ENCODE results near the gene ATL2. TPM values are rescaled to one million over a fixed set of nuclear protein-coding genes. Genes with fewer than 3 reads are reported as not detected.

Gene ATL2
- total and polyA plus RNA-seq, 2 donors (not counting 1 experiment from before 2014, with no cell fraction given), result 21.1 to 69.0 TPM

DNA sequence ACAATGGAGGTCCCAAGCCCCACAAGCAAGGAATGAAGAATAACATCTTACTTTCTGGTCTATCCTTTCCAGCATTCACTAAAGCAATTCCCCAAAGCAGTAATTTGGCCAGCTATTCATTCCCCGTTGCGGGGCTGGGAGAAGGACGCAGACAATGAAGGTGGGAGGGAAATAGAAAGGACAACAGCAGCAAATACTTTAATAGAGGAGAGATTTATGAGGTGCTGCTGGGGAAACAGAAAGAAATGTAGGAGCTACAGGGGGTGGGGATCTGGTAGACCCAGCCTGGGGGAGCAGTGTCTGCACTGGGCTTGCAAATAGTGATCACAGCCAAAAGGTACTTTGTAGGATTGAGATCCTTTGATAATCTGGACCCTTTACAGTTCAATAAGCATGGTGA, 13.9 kb upstream of the ATL2 start:
- Histone ChIP-seq H3K4me1 (ENCODE audit: control insufficient read depth in 2 of 2, insufficient read depth in 2 of 2, low read length in 2 of 2) (peaks cover 3 to 11% of the 10 kb centered on the region in 2 donors), H3K36me3 (replicated peaks in 1 of 2; ENCODE audit: control extremely low read depth in 1 of 2, control insufficient read depth in 1 of 2, extremely low read depth in 1 of 2, insufficient read depth in 2 of 2, low read length in 1 of 2) (no peaks in the 10 kb centered on the region), H2AFZ (ENCODE audit: insufficient read depth, low read depth, low read length, poor library complexity, severe bottlenecking) (no peak overlapping the region), H3K4me3 (ENCODE audit: control extremely low read depth in 1 of 5, extremely low read depth in 1 of 5, insufficient read depth in 1 of 5, low read depth in 2 of 5, low read length in 4 of 5) (no peak overlapping the region), H3K27ac (ENCODE audit: low read length in 2 of 2) (no peak overlapping the region), H4K20me1 (ENCODE audit: control insufficient read depth, insufficient read depth, low read length, poor library complexity, severe bottlenecking) (no peaks in the 10 kb centered on the region), H3K79me2 (ENCODE audit: control insufficient read depth, insufficient read depth, low read length) (no peaks in the 10 kb centered on the region), H3K4me2 (replicated peaks; ENCODE audit: low read depth, low read length, poor library complexity, severe bottlenecking) (no peak overlapping the region), H3K9ac (ENCODE audit: low read length) (no peak overlapping the region), H3K27me3 (replicated peaks in 1 of 4; ENCODE audit: control extremely low read depth in 1 of 4, control insufficient read depth in 3 of 4, insufficient read depth in 4 of 4, low read length in 3 of 4) (peaks cover 0 to 7% (median 3%) of the 10 kb centered on the region in 4 experiments), H3K9me3 (ENCODE audit: control extremely low read depth in 1 of 3, control insufficient read depth in 2 of 3, insufficient read depth in 1 of 3, low read length in 2 of 3) (no peaks in the 10 kb centered on the region)
- H3K27me3 Mint-ChIP-seq, result peaks cover 35% of the 10 kb centered on the region
- WGBS (ENCODE audit: insufficient coverage), result no CpG with 5 or more reads among the region's 3 CpGs
- no peak overlapping the region for H3K4me3 Mint-ChIP-seq
- ATAC-seq (ENCODE audit: low read depth) (no peak), DNase-seq (no peak)
- TF ChIP-seq EZH2 (IDR thresholded peaks at IDR 0.05; ENCODE audit: borderline replicate concordance, insufficient read depth, low read depth, low read length, poor library complexity, severe bottlenecking), result no peak
- TF ChIP-seq CTCF (IDR thresholded peaks at IDR 0.05), result no peak
- H3K4me1 Mint-ChIP-seq, result peaks cover 8% of the 10 kb centered on the region
- intact Hi-C loops (cut with micrococcal nuclease), result no loop called here
- ChIA-PET POLR2A (no interaction called here), CTCF (no interaction called here)
- H3K9me3 Mint-ChIP-seq (ENCODE audit: insufficient read depth), result no peaks in the 10 kb centered on the region
- H3K27ac Mint-ChIP-seq, result no peak overlapping the region

DNA sequence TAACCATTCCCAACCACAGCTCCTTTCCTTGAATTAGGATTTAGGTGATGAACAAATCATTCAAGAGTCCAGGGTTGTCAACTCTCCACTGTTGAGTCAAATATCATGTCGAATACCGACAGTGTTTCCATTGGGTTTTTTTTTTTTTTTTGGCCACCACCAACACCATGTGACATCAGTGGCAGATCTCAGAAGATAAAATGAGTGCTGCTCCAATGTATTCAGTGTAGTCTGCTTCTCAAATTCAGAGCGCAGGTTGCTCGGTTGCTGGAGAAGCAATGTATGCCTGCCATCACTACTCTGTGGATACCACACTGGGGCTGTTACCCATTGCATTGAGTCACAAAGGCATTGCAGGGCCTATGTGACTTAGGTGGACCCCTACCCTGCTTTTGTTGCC, 10.8 kb upstream of the ATL2 start:
- H3K27ac Mint-ChIP-seq, result no peak overlapping the region
- Histone ChIP-seq H3K4me2 (replicated peaks; ENCODE audit: low read depth, low read length, poor library complexity, severe bottlenecking) (no peak overlapping the region), H3K79me2 (ENCODE audit: control insufficient read depth, insufficient read depth, low read length) (no peaks in the 10 kb centered on the region), H2AFZ (ENCODE audit: insufficient read depth, low read depth, low read length, poor library complexity, severe bottlenecking) (no peak overlapping the region), H3K27ac (ENCODE audit: low read length in 2 of 2) (no peak overlapping the region), H3K4me1 (ENCODE audit: control insufficient read depth in 2 of 2, insufficient read depth in 2 of 2, low read length in 2 of 2) (peaks cover 3 to 11% of the 10 kb centered on the region in 2 donors), H3K9me3 (ENCODE audit: control extremely low read depth in 1 of 3, control insufficient read depth in 2 of 3, insufficient read depth in 1 of 3, low read length in 2 of 3) (no peaks in the 10 kb centered on the region), H4K20me1 (ENCODE audit: control insufficient read depth, insufficient read depth, low read length, poor library complexity, severe bottlenecking) (no peaks in the 10 kb centered on the region), H3K36me3 (replicated peaks in 1 of 2; ENCODE audit: control extremely low read depth in 1 of 2, control insufficient read depth in 1 of 2, extremely low read depth in 1 of 2, insufficient read depth in 2 of 2, low read length in 1 of 2) (no peaks in the 10 kb centered on the region), H3K4me3 (ENCODE audit: control extremely low read depth in 1 of 5, extremely low read depth in 1 of 5, insufficient read depth in 1 of 5, low read depth in 2 of 5, low read length in 4 of 5) (no peak overlapping the region), H3K9ac (ENCODE audit: low read length) (no peak overlapping the region), H3K27me3 (replicated peaks in 1 of 4; ENCODE audit: control extremely low read depth in 1 of 4, control insufficient read depth in 3 of 4, insufficient read depth in 4 of 4, low read length in 3 of 4) (peaks cover 0 to 7% (median 3%) of the 10 kb centered on the region in 4 experiments)
- peaks cover 18% of the 10 kb centered on the region for H3K27me3 Mint-ChIP-seq
- POLR2A ChIA-PET, result no interaction called here
- CTCF ChIA-PET, result no interaction called here
- ATAC-seq (ENCODE audit: low read depth) (no peak), DNase-seq (no peak)
- peaks cover 8% of the 10 kb centered on the region for H3K4me1 Mint-ChIP-seq
- 100% methylated on average over 2 of the region's 4 CpGs for WGBS (ENCODE audit: insufficient coverage)
- no peak for TF ChIP-seq CTCF (IDR thresholded peaks at IDR 0.05)
- TF ChIP-seq EZH2 (IDR thresholded peaks at IDR 0.05; ENCODE audit: borderline replicate concordance, insufficient read depth, low read depth, low read length, poor library complexity, severe bottlenecking), result no peak
- H3K4me3 Mint-ChIP-seq, result no peak overlapping the region
- intact Hi-C loops (cut with micrococcal nuclease), result no loop called here
- no peaks in the 10 kb centered on the region for H3K9me3 Mint-ChIP-seq (ENCODE audit: insufficient read depth)
